HG03378 (cell line): Measurements from ENCODE around the gene GGT1.
"Not testable (repeated sequence)": the region's sequence is repeated elsewhere in the genome, so short reads cannot be mapped to it uniquely, and the experiment has no call there.

ENCODE experiments used
- ATAC-seq: cut with Tn5 transposase; IDR thresholded peaks from one replicate; pipeline ENCODE4 v1.9.1; 2021; ENCODE audit warnings: mild to moderate bottlenecking, moderate library complexity; ENCODE audit not compliant: unreplicated experiment

The GGT1 gene

DNA sequence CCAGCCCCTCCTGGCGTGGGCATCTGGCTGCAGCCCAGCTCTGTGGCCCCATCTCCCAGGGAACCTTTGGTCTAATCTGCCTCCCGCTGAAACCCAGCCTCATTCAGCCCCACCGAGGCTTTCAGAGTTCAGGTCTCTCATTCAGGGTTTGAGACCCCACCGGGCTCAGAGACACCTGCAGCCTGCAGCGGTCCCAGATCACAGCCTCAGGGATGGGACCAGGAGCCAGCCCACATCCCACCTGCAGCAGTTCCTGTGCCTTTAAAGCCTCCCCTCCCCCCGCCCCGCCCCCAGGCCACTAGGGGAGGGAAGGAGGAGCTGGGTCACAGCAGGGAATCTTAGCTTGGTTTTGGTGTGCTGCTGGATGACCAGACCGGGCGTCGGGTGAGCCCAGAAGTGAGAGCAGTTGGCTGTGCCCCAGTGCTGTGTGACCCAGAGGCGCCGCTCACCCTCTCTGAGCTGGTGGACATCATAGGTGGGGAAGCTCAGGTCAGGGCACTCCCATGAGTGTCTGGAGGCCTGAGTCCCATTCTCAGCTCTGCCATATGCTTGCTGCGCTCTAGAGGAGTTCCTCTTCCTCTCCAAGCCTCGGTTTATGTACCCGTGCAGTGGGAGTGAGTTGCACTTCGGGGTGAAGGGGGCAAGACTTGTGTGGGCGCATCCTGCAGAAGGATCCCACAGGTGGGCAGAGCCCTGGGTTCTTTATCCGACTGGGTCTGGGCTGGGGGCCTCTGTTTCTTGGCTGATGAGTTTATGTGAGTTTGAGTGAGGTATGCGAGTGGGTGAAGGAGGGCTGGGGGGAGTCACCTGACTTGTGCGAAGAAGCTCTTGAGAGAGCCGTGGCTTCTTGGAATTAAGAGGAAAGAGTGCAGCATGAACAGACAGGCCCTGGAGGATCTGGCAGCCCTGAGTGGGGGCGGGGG is at the start of gene GGT1:
Gene GGT1 (plus strand): TSS at position 347 of the 923 bp plus-strand sequence. CDS start 7,889 bp downstream, outside the sequence.
- ATAC-seq = not testable (repeated sequence)

DNA sequence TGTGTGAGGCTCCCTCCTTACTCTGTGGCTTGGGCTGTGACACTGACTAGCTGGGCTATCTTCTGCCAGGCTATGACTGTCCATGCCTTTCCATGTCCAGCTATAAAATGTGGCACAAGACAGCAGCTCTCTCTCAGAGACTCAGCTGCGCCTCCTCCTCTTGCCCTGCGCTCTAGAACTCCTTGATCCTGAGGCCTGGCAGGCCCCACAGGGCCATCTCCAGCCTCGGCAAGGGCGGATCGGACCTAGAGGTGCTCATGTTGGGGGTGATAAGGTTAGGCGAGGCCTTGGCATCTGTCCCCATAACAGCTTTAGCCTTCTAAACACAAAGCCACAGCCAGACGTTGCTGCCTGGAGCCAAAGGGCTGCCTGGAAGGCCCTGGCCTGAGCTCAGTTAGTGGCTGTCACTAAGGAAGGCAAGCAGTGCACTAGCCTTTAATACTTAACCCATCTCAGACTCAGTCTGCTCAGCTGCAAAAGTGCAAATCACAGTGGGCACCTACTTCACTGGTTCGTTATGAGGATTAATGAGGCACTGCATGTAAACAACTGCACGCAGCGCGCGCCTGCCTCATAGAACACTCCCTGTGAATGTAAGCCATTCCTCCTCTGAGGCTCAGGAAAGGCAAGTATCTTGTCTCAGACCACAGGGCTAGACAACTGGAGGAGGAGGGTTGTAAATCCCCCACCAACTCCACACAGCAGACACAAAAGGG is 49.2 kb upstream of the GGT1 start:
- no peak for ATAC-seq

DNA sequence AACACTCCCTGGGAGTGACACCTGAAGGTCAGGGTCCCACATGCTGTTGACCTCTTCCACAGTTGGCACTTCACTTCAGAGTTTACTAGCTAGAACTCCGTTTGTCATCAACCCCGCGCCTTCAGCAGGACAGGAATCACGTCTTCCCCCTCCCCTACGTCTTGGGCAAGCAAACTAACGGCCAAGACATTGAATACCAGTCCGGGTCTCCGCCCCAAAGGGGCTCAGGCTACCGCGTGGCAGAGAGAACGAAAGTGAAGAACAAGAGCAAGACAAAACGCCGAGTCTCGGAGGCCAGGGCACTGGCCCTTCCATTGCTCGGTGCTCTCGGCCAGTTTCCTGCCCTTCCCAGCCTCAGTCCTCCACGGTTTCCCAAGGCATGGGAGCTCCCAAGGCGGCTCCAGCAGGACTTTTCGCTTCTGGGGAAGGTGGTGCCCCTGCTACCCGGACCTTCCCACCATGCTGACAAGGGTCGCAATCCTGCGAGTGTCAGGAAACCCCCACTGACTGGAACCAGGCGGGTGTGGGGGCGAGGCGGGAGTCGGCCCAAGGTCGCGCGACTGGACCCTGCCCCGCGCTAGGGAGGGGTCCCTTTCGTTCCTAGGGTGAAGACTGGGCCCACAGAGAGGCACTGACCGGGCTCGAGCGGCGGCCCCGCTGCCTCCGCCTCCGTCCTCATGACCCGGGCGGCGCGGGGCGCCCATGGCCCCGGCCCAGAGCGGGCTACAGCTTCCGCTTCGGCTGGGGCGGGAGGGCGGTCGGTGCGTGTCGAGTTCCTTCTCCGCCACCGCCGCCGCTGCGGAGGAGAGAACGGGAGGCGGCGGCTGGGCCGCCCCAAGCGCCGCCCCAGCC is 48.5 kb upstream of the GGT1 start, which contains the start of gene GUCD1:
Gene GUCD1 (minus strand): TSS at position 826 of the 852 bp plus-strand sequence. CDS start 147 bp downstream, at position 679.
- peak; percentile 9 for ATAC-seq

DNA sequence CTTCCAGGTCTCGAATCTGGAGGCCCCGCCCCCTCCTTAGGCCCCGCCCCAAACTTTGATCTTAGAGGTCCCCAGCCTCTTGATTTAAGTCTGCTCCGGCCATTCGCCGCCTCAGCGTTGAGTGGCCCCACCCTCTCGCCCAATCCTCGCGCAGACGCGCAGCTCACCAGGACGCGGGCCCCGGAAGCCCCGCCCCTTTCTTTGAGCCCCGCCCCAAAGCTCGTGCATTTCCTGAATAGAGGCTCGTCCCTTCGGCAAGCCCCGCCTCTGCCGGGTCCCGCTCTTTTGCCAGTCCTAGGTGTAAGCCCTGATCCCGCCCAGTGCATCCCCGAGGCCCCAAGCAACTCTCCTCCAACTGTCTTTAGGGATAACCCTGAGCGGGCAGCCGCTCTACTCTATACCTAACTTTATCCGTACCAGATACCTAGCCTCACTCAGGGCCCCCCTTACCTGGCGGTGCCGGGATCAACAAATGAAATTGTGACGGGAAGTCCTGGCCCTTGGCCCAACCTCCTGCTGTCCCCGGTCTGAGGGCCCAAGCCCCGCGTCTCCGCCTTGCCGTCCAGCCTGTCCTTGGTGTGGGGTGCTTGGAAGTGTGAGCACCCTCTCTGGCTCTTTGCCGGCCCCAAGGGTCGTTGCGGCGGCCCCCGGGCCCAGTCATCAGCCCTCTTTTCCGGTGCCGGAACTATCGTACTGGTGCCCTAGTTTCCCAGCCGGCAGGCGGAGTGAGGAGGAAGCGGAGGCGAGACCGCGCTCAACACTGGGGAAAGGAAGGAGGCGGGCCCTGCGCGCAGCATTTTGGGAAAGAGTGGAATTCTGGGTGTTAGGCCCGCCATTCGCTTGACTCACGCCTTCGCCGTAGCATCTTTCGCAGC is 47.6 kb upstream of the GGT1 start, which contains the start of gene SNRPD3:
Gene SNRPD3 (plus strand): TSS at position 835 of the 875 bp plus-strand sequence. CDS start 1,676 bp downstream, outside the sequence.
- peak; percentile 60 for ATAC-seq

DNA sequence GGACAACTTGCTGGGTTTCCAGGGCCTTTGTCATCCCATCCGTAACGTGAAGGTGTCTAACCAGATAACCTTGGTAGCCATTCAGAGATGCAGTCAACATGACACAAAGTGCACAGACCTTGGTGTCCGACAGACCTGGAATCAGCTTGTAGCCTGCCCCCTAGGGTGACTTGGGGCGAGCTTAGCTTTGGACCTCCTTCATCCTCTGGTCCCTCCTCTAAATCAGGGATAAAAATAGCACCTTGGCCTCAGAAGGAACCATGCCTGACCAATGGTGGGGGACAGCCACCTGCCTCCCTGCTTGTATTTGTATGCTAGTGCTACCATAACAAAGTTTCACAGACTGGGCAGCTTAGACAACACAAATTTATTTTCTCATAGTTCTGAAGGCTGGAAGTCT is 43.5 kb upstream of the GGT1 start:
- no peak for ATAC-seq

DNA sequence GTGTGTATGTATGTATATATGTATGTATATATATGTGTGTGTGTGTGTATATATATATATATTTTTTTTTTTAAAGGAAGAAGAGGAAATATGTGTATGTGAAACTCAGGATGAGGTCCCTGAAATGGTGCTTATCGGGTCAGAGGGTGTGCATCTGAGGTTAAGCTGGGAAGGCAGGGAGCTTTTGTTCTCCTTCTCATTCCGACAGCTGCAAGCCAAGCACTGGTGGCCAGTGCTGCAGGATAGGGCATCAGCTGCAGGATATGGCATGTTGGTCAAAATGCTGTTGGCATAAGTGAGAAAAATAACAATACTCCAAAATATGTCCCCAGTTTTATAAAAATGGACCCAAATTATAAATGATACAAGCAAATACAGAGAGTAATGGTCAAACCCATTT is 39.7 kb upstream of the GGT1 start:
- no peak for ATAC-seq

DNA sequence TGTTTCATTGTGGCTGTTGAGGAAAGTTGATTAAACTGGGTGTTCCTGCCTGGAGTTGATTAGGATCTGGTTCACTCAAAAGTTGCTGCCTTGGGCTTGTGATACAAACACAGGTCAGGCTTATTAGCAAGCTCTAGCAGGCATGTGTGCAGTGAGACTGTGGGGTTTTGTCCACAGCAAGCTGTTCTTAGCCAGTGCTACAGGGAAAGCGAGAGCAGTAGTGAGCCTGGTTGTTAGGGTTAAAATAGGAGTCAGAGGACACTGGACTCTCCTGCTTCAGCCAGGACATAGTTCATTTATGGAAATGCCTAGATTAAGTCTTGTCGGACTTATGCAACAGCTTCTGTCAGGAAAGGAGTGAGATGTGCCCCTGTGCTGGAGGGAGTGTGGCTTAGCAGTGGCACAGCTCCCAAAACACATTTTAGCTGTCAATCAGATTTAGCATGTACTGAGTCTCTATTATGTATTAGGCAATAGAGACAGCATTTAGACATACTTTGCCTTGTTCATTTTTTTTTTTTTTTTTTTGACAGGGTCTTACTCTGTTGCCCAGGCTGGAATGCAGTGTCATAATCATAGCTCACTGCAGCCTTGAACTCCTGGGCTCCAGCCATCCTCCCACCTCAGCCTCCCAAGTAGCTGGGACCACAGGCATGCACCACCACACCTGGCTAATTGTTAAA is 38.5 kb upstream of the GGT1 start:
- no peak for ATAC-seq

DNA sequence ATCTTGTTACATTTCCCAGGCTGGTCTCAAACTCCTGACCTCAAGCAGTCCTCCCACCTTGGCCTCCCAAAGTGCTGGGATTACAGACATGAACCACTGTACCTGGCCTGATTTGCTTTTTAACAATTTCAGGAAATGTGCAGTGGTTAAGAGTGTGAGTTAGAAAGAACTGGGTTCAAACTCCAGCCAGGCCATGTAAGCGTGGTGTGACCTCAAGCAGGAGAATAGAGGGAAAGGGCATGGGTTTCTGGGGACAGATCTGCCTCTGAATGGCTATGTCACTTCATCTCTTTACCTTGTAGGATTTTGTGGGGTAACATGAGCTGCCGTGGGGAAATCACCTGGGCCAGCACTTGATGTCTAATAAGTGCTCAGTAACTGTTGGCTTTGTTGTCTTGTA is 37.9 kb upstream of the GGT1 start:
- no peak for ATAC-seq

DNA sequence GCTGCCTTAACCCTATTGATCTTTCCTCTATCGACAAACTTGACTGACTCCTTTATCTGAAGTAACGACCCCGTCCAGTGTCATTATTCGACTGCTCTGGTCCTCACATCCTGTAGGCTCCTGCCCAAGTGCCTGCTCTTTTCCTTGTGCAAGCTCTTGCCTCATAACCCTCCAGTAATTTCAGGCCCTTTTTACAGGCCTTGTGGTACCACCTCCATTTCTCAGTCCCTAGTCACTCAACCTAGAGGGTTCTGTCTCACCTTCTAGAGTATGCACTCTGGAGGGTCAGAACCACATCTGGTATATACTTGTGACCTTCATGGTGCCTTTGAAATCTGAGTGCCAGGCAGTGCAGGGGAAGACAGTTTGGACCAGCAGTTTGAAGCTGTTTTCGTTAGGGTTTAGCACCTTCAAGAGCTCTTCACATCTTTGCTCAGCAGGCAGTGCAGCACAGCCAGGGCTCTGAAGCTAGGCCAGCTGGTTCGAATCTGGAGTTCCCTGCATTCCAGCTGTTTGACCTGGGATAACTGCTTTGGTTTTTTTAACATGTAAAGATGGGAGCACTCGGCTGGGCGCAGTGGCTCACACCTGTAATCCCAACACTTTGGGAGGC is 36.0 kb upstream of the GGT1 start:
- no peak for ATAC-seq

DNA sequence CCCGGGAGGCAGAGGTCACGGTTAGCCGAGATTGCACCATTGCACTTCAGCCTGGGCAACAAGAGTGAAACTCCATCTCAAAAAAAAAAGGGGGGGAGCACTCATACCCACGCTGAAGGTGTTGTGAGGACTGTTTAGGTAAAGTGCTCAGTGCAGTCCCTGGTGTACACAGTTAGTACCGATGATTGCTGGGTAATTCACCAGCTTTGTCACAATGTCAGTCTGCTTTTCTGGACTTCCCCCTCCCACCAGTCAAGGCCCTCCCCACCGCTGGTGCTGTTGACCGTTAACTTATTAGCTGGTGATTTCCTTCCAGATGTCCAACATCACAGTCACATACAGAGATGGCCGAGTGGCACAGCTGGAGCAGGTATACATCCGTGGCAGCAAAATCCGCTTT is 35.3 kb upstream of the GGT1 start:
- no peak for ATAC-seq

DNA sequence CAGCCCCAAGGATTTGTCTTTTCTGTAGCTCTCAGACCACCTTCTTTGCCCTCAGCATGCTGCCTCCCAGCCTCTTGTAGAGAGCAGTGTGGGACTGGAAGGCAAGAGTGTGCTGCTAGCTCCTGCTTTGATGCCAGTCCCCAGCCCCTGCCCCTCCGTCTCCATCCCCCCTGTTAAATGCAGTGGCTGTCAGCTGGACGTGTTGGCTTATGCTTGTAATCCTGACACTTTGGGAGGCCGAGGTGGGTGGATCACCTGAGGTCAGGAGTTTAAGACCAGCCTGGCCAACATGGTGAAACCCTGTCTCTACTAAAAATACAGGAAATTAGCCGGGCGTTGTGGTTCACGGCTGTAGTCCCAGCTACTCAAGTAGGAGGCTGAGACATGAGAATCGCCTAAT is 31.7 kb upstream of the GGT1 start:
- ATAC-seq = no peak

DNA sequence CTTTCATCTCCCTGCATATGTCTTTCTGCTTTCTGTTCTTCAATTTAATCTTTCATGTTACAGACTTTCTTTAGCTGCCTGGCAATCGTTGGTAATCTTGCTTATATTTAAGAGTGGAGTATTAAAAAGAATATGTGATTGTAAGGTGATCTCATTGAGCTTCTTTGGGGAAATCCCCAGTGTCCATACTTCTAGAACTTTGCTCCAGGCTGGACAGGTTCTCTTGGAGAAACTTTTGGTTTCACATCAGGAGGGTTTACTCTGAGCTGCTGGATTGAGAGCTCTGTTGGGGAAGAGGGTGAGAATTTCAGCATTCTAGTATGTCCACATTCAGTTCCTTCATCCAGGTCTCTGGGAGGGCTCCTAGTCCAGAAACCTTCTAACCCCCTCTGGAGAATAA is 26.2 kb upstream of the GGT1 start:
- ATAC-seq = no peak

DNA sequence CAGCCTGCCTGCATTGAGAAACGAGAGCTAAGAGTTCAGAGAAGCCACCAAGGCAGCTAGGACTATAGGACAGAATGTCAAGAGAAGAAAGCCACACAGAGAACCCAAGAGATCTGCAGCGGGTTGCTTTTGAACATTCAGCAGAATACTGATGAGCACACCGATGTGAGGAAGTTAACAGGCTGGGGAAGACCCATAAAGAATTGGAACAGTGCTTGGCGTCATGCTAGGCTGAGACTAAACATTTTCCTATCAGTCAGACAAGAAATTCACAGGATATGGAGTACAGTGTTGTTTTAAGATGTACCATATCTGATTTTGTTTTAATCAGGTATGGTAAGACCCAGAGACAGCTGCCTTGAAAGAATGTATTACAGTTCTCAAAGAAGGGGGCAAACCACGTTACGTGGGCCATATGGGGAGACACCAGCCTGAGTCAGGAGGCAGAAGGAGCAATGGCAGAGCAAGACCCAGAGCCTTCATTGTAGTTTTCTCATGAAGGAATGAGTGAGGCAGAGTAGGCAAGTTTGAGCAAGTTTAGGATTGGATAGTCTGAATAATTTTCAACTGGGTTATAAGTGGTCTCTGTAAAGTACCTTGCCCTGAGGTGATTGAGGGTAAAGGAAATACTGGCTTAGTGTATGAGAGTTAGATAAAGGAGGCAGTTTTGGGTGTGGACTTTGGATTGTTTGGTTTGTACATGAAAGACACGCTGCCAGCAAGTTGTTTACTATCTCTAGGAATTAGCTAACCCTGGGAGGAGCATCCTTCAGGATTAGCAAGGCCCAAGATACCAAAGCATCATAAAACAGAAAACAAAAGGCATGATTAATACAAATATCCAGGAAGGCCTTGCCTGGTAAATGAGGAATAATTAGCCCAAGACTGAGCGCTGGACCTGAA is 24.4 kb upstream of the GGT1 start:
- ATAC-seq = no peak

DNA sequence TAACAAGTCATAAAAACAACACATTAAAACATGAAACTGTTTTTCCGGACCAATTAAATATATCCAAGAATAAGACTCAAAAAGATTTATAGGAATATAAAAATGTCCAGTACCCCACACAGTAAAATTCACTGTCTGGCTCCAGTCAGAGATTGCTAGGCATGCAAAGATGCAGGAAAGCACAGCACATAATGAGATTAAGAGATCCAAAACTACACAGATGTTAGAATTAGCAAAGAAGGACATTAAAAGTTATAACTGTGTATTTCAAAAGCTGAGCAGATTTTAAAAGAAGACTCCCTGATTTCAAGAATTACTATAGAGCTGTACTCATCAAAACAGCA is 23.8 kb upstream of the GGT1 start:
- no peak for ATAC-seq

DNA sequence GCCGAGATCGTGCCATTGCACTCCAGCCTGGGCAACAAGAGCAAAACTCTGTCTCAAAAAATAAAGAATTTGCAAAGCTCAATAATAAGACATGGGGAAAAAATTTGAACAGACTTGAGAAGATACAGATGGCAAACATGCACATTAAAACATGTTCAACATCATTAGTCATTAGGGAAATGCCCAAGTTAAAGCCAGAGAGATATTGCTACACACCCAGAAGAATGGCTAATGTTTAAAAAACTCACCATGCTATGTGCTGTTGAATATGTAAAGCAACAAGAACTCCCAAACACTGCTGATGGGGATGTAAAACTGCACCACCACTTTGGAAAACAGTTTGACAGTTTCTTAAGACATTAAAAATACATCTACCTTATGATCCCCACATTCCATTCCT is 22.7 kb upstream of the GGT1 start:
- no peak for ATAC-seq

DNA sequence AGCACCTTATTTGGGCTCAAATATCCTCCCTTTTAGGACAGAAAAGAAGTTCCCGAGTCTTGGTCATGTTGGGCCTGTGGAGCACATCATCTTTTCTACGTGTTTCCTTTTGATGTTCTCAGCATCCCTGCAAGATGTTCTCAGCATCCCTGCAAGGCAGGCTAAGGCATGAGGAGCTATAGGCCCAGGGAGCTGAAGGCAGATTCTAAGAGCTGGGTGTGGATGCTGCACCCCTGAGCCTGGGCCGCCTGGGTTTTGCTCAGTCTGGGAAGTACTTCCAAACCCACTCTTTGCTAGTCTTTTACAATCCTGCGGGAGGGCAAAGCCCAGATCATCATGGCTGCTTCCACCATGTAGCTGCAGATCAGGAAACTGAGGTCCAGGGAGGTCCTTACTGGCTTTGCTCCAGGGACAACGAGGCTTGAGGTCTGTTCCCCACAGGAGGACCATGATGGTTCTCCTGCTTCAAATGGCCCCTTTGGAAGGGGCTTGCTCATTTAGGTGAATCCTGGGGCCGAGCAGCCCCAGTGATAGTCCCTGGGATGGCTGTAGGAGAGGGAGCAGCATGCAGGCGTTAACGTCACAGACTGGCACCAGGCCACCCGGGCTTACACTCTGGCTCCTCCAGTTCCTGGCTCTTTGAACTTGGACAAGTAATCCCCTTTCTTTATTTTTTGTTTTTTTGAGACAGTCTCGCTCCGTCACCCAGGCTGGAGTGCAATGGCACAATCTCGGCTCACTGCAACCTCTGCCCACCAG is 20.8 kb upstream of the GGT1 start:
- ATAC-seq = no peak
